H9 (cell line): Measurements from ENCODE around the gene MRRF. TPM values are rescaled to one million over a fixed set of nuclear protein-coding genes. Genes with fewer than 3 reads are reported as not detected.

ENCODE experiments used
- DNase-seq: peaks from one replicate; pipeline ENCODE4 v3.0.0-alpha.2; 2017
- H2AFZ ChIP-seq: one replicate; pipeline ENCODE4 v1.6.1; 2013; ENCODE audit warnings: mild to moderate bottlenecking, low read length, control low read depth, moderate library complexity
- H2AK5ac ChIP-seq: 2 replicates; pipeline ENCODE4 v1.6.1; 2013; ENCODE audit warnings: low read length, control low read depth, mixed read lengths; ENCODE audit not compliant: insufficient read length
- H2BK120ac ChIP-seq: one replicate; pipeline ENCODE4 v1.6.1; 2013; ENCODE audit warnings: low read depth, mild to moderate bottlenecking, low read length, control low read depth, inconsistent platforms; ENCODE audit not compliant: poor library complexity, severe bottlenecking
- H2BK12ac ChIP-seq: 2 replicates; pipeline ENCODE4 v1.6.1; 2013; ENCODE audit warnings: low read length, control low read depth, mixed read lengths, low read depth; ENCODE audit not compliant: insufficient read length
- H2BK15ac ChIP-seq: 2 replicates; pipeline ENCODE4 v1.6.1; 2013; ENCODE audit warnings: low read depth, low read length, control low read depth
- H2BK20ac ChIP-seq: one replicate; pipeline ENCODE4 v1.6.1; 2013; ENCODE audit warnings: low read depth, mild to moderate bottlenecking, low read length, control low read depth, inconsistent platforms; ENCODE audit not compliant: poor library complexity, severe bottlenecking
- H2BK5ac ChIP-seq: 2 replicates; pipeline ENCODE4 v1.6.1; 2013; ENCODE audit warnings: low read length, control low read depth, mixed read lengths; ENCODE audit not compliant: insufficient read length
- H3K14ac ChIP-seq: 2 replicates; pipeline ENCODE4 v1.6.1; 2013; ENCODE audit warnings: low read length, control low read depth; ENCODE audit not compliant: insufficient read depth
- H3K18ac ChIP-seq: 2 replicates; pipeline ENCODE4 v1.6.1; 2013; ENCODE audit warnings: low read depth, mild to moderate bottlenecking, mixed read lengths, low read length, control low read depth; ENCODE audit not compliant: insufficient read length
- H3K23ac ChIP-seq: 2 replicates; pipeline ENCODE4 v1.6.1; 2013; ENCODE audit warnings: low read length, control low read depth, mixed read lengths, low read depth; ENCODE audit not compliant: insufficient read length
- H3K23me2 ChIP-seq: 2 replicates; pipeline ENCODE4 v1.6.1; 2013; ENCODE audit warnings: low read depth, mild to moderate bottlenecking, mixed read lengths, low read length, control low read depth; ENCODE audit not compliant: insufficient read length, poor library complexity, severe bottlenecking
- H3K27ac ChIP-seq: 2 replicates; pipeline ENCODE4 v1.5.1; 2013; ENCODE audit warnings: low read length, control low read depth, mixed read lengths, low read depth; ENCODE audit not compliant: insufficient read length
- H3K27me3 ChIP-seq: 2 replicates; pipeline ENCODE4 v1.6.1; 2013; ENCODE audit warnings: low read length, control low read depth, inconsistent platforms; ENCODE audit not compliant: insufficient read depth
- H3K4ac ChIP-seq: 2 replicates; pipeline ENCODE4 v1.6.1; 2013; ENCODE audit warnings: low read depth, mild to moderate bottlenecking, control low read depth, inconsistent platforms, low read length, moderate library complexity
- H3K4me1 ChIP-seq: 2 replicates; pipeline ENCODE4 v1.6.1; 2013; ENCODE audit warnings: low read length, control low read depth, inconsistent platforms; ENCODE audit not compliant: insufficient read depth
- H3K4me2 ChIP-seq: 2 replicates; pipeline ENCODE4 v1.6.1; 2013; ENCODE audit warnings: low read length, control low read depth, mixed read lengths; ENCODE audit not compliant: insufficient read length, insufficient read depth
- H3K56ac ChIP-seq: 2 replicates; pipeline ENCODE4 v1.6.1; 2013; ENCODE audit warnings: low read depth, mild to moderate bottlenecking, mixed read lengths, low read length, control low read depth; ENCODE audit not compliant: insufficient read length
- H3K79me1 ChIP-seq: 2 replicates; pipeline ENCODE4 v1.6.1; 2013; ENCODE audit warnings: low read depth, mild to moderate bottlenecking, moderate library complexity, low read length, control low read depth, inconsistent platforms; ENCODE audit not compliant: insufficient read depth, poor library complexity, severe bottlenecking
- H3K79me2 ChIP-seq: 2 replicates; pipeline ENCODE4 v1.6.1; 2013; ENCODE audit warnings: low read length, control low read depth, inconsistent platforms; ENCODE audit not compliant: insufficient read depth
- H3K9ac ChIP-seq: 2 replicates; pipeline ENCODE4 v1.6.1; 2013; ENCODE audit warnings: low read length, control low read depth, mixed read lengths; ENCODE audit not compliant: insufficient read length; ENCODE audit errors: extremely low read depth
- H3K9me3 ChIP-seq: one replicate; pipeline ENCODE4 v1.6.1; 2013; ENCODE audit warnings: low read depth, low read length, inconsistent platforms; ENCODE audit not compliant: control insufficient read depth
- H3T11ph ChIP-seq: one replicate; pipeline ENCODE4 v1.6.1; 2013; ENCODE audit warnings: mild to moderate bottlenecking, low read length, control low read depth, inconsistent platforms
- H4K20me1 ChIP-seq: one replicate; pipeline ENCODE4 v1.6.1; 2013; ENCODE audit not compliant: control insufficient read depth, insufficient read length, insufficient read depth
- H4K5ac ChIP-seq: 2 replicates; pipeline ENCODE4 v1.6.1; 2013; ENCODE audit warnings: low read depth, mild to moderate bottlenecking, mixed read lengths, low read length, control low read depth; ENCODE audit not compliant: insufficient read length
- H4K8ac ChIP-seq: replicated peaks from 2 replicates; pipeline ENCODE4 v1.6.1; 2013; ENCODE audit warnings: low read length, control low read depth, mixed read lengths, low read depth; ENCODE audit not compliant: insufficient read length
- H4K91ac ChIP-seq: 2 replicates; pipeline ENCODE4 v1.6.1; 2013; ENCODE audit warnings: low read depth, mild to moderate bottlenecking, moderate library complexity, mixed read lengths, low read length, control low read depth; ENCODE audit not compliant: insufficient read length
- H3K27ac Mint-ChIP-seq, 3 experiments: 2 replicates in 2 of 3; 3 replicates in 1 of 3; pipeline ENCODE4 v1.8.0; 2020 to 2021; ENCODE audit warnings: mixed read lengths in 3 of 3, mild to moderate bottlenecking in 1 of 3, moderate library complexity in 1 of 3
- H3K27me3 Mint-ChIP-seq: 2 replicates; pipeline ENCODE4 v1.8.0; 2021; ENCODE audit warnings: low read depth, mild to moderate bottlenecking, moderate library complexity, mixed read lengths
- H3K36me3 Mint-ChIP-seq, 3 experiments: 2 replicates in 2 of 3; 3 replicates in 1 of 3; pipeline ENCODE4 v1.8.0; 2020 to 2021; ENCODE audit warnings: low read depth in 3 of 3, mixed read lengths in 3 of 3; ENCODE audit not compliant: insufficient read depth in 1 of 3
- H3K4me1 Mint-ChIP-seq, 2 experiments: 2 replicates each; pipeline ENCODE4 v1.8.0; 2020; ENCODE audit warnings: mixed read lengths in 2 of 2
- H3K4me3 Mint-ChIP-seq, 2 experiments: 2 replicates in 1 of 2; 3 replicates in 1 of 2; pipeline ENCODE4 v1.8.0; 2020 to 2021; ENCODE audit warnings: mild to moderate bottlenecking in 2 of 2, mixed read lengths in 2 of 2, moderate library complexity in 1 of 2
- H3K9me3 Mint-ChIP-seq, 2 experiments: 2 replicates in 1 of 2; 3 replicates in 1 of 2; pipeline ENCODE4 v1.8.0; 2020; ENCODE audit warnings: mild to moderate bottlenecking in 2 of 2, mixed read lengths in 2 of 2, moderate library complexity in 1 of 2
- WGBS: extraction: QIAGEN DNeasy Blood & Tissue Kit; methylation state at CpG from one replicate; pipeline ENCODE4 v1.1.7; 2013; ENCODE audit warnings: missing lambda C conversion rate, low lambda C conversion rate, mixed read lengths; ENCODE audit not compliant: insufficient read length; ENCODE audit errors: extremely low coverage; 5-methylcytosine and 5-hydroxymethylcytosine counted together
- total RNA-seq: library from RNA; stranded (reverse); gene quantifications from 2 replicates; pipeline ENCODE4 v1.2.1, GENCODE V29; 2021
- TF ChIP-seq, protein P1 (sequence below): fragments of 200-600 bp; sonication (generic); conservative IDR thresholded peaks from 3 replicates; pipeline ENCODE4 v1.8.0; 2021; ENCODE audit warnings: antibody characterized with exemption, mild to moderate bottlenecking

Gene MRRF
- total RNA-seq, 1 experiment from 2014 or later, result 33.7 TPM

GRCh38 chr9:122371846-122372245 lies 107.2 kb downstream of the MRRF start:
- H3K4me1 Mint-ChIP-seq, result peaks cover 35 to 57% of the 10 kb centered on the region in 2 experiments
- TF ChIP-seq, protein P1, sequence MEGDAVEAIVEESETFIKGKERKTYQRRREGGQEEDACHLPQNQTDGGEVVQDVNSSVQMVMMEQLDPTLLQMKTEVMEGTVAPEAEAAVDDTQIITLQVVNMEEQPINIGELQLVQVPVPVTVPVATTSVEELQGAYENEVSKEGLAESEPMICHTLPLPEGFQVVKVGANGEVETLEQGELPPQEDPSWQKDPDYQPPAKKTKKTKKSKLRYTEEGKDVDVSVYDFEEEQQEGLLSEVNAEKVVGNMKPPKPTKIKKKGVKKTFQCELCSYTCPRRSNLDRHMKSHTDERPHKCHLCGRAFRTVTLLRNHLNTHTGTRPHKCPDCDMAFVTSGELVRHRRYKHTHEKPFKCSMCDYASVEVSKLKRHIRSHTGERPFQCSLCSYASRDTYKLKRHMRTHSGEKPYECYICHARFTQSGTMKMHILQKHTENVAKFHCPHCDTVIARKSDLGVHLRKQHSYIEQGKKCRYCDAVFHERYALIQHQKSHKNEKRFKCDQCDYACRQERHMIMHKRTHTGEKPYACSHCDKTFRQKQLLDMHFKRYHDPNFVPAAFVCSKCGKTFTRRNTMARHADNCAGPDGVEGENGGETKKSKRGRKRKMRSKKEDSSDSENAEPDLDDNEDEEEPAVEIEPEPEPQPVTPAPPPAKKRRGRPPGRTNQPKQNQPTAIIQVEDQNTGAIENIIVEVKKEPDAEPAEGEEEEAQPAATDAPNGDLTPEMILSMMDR, result no peak
- Histone ChIP-seq H2AFZ (no peak overlapping the region), H4K91ac (no peak overlapping the region), H3K56ac (no peak overlapping the region), H3T11ph (no peak overlapping the region), H2BK15ac (no peak overlapping the region), H3K27ac (no peak overlapping the region), H3K27me3 (peaks cover 18% of the 10 kb centered on the region; the same call in 1 of the 2 replicates), H3K9me3 (no peaks in the 10 kb centered on the region), H2BK120ac (no peak overlapping the region), H2AK5ac (no peak overlapping the region), H3K23ac (no peak overlapping the region), H4K5ac (no peak overlapping the region), H3K4me1 (peaks cover 8% of the 10 kb centered on the region; the same call in 1 of the 2 replicates), H3K4me2 (peak overlapping the region; percentile 84), H3K4ac (no peak overlapping the region), H3K18ac (no peak overlapping the region), H3K23me2 (peaks cover 5% of the 10 kb centered on the region), H3K14ac (no peak overlapping the region), H3K9ac (no peak overlapping the region), H4K20me1 (no peaks in the 10 kb centered on the region), H2BK12ac (no peak overlapping the region), H4K8ac (no peak overlapping the region), H2BK20ac (no peak overlapping the region), H2BK5ac (no peak overlapping the region), H3K79me2 (no peaks in the 10 kb centered on the region), H3K79me1 (no peaks in the 10 kb centered on the region)
- H3K9me3 Mint-ChIP-seq, result no peaks in the 10 kb centered on the region
- peak overlapping the region; percentile 62 to 80; a peak in 3 of 5 replicates for H3K4me3 Mint-ChIP-seq
- no peak overlapping the region for H3K27ac Mint-ChIP-seq
- no CpG with 5 or more reads among the region's 8 CpGs for WGBS
- H3K27me3 Mint-ChIP-seq, result peaks cover 58% of the 10 kb centered on the region
- H3K36me3 Mint-ChIP-seq, result no peaks in the 10 kb centered on the region
- no peak for DNase-seq
